GM03348 (cell line): ENCODE results near the gene RAB39B.

ENCODE experiments used
- DNase-seq: peaks from one replicate; pipeline ENCODE4 v3.0.0; 2012; ENCODE audit warnings: low spot score

The RAB39B gene

DNA sequence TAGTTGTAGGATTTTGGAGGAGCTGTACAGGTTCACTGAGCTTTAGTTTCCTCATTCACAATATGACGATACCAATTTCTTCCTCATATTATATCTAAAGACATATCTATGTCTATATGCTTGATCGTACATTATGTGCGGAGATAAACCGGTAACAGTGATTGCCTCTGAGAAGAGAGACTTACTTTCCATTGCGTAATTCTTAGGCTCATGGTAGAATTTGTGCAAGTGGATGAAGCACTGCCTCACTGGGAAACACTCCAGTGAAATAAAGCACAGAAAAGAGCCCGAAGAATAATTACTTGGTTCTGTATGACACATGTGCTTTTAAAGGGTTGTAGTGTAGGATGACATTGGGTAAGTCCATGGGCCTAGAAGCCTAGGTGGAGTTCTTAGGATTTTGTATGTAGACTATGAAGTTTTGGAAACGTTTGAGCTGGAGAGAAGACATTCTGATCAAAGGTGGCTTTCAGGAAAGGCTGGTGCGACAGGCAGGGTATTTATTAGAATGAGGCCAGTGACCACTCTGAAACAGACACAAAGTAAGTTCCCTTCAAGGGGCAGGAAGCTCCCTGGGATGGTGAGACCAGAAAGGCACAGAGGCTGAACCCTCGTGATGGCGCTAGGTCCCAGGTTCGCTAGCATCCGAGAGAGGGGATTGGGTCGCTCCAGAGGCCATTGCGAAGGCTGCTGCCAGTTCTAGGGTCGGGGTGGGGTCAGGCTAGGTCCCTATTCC, 48.7 kb downstream of the RAB39B start:
- no peak for DNase-seq

DNA sequence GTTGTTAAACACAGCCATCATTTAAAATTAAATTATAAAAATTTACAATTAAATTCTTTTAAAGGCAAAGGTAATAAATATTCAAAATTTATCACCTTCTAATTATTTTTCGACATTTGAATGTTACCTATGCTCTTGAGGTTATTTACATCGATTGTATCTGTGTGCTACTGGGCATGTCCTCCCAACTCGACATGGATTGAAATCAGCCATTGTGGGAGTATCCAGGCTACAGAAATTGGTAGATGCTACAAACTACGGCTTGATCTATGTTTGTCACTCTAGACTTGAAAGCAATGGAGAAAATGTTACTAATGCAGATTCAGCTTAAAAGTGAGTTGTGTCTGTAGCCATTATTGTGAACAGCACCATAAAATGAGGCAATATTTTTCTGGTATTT, 50.6 kb downstream of the RAB39B start:
- DNase-seq: no peak

DNA sequence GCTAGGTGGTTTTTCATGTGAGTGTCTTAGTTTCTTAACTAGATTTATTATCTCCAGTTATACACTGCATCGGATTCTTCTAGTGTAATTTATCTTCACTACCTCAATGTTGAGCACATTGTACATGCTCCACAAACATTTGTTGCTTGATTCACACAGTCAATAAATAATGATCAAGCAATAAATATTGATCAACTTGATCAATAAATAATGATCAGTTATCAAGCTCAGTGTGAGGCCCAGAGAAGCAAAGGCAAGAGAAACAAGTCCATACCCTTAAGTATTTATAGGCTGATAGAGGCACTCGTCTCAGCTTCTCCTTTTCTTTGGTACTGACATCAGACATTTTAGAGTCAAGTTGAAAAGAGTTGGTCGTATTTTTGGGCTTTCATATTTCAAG, 53.1 kb downstream of the RAB39B start:
- no peak for DNase-seq
